NB4 (cell line): ENCODE results near the gene SLCO3A1.

Source experiments
- MYC ChIP-seq: IDR thresholded peaks from 2 replicates; pipeline ENCODE4 v1.6.1; 2011; ENCODE audit warnings: low read depth, low read length
- POLR2A ChIP-seq: IDR thresholded peaks from 2 replicates; pipeline ENCODE4 v1.6.1; 2011; ENCODE audit warnings: mild to moderate bottlenecking; ENCODE audit not compliant: insufficient read length; ENCODE audit errors: extremely low read depth
- TF ChIP-seq, protein P1 (sequence below): IDR thresholded peaks from one replicate; pipeline ENCODE4 v1.5.1; 2012; ENCODE audit warnings: low read depth, low read length

DNA sequence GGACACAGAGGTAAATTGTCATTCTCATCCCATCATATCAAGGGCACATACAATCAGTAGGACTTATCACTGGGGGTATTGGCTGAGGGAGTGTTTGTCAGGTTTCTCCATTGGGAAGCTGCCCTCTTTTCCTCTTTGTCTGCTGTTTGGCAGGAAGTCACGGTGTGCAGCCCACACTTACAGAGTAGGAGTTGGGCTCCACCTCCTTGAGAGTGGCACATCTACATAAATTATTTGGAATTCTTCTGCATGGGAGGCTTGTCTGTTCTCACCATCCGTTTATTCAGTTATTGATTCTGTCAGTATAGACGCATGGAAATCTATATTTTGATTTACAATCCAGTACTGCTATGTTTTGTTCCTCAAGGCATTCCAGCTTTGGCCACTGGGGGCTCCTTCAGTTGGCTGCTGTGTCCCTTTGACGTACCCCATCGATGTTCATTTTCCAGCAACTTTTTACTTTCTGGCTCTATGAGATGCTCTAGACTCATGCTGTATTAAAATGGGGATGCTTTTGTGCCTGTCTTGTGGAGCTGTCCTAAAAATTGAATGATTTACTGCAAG, 200.3 kb downstream of the SLCO3A1 start:
- TF ChIP-seq, protein P1, sequence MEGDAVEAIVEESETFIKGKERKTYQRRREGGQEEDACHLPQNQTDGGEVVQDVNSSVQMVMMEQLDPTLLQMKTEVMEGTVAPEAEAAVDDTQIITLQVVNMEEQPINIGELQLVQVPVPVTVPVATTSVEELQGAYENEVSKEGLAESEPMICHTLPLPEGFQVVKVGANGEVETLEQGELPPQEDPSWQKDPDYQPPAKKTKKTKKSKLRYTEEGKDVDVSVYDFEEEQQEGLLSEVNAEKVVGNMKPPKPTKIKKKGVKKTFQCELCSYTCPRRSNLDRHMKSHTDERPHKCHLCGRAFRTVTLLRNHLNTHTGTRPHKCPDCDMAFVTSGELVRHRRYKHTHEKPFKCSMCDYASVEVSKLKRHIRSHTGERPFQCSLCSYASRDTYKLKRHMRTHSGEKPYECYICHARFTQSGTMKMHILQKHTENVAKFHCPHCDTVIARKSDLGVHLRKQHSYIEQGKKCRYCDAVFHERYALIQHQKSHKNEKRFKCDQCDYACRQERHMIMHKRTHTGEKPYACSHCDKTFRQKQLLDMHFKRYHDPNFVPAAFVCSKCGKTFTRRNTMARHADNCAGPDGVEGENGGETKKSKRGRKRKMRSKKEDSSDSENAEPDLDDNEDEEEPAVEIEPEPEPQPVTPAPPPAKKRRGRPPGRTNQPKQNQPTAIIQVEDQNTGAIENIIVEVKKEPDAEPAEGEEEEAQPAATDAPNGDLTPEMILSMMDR: peak; percentile 39
- TF ChIP-seq MYC: no peak
- no peak for TF ChIP-seq POLR2A
